AG09309 (cell line): Measurements from ENCODE around the gene TRIP13.

Source experiments
- DNase-seq: peaks from one replicate; pipeline ENCODE4 v3.0.0-alpha.2; 2010; ENCODE audit warnings: low read depth
- H3K4me3 ChIP-seq: 2 replicates; pipeline ENCODE4 v1.5.1; 2011; ENCODE audit warnings: mild to moderate bottlenecking, low read depth, low read length, moderate library complexity; ENCODE audit not compliant: control insufficient read depth
- CTCF ChIP-seq: IDR thresholded peaks from 2 replicates; pipeline ENCODE4 v1.5.1; 2011; ENCODE audit warnings: mild to moderate bottlenecking, low read depth, low read length, inconsistent platforms; ENCODE audit not compliant: insufficient read depth, control insufficient read depth; ENCODE audit errors: missing control alignments

TRIP13 gene

GRCh38 chr5:891837-892393, 769 bp upstream of the TRIP13 start:
- no peak for DNase-seq
- no peak for TF ChIP-seq CTCF
- H3K4me3 ChIP-seq, result peak overlapping the region; percentile 92

GRCh38 chr5:893137-893506, 438 bp downstream of the TRIP13 start:
- peak overlapping the region; percentile 78 for H3K4me3 ChIP-seq
- no peak for DNase-seq
- no peak for TF ChIP-seq CTCF

- no peak for DNase-seq
- no peak for TF ChIP-seq CTCF
- peak overlapping the region; percentile 78 for H3K4me3 ChIP-seq
Measured at GRCh38 chr5:893711-894110, 1.0 kb downstream of the TRIP13 start.

GRCh38 chr5:900781-901180, 8.1 kb downstream of the TRIP13 start:
- no peak overlapping the region for H3K4me3 ChIP-seq
- no peak for DNase-seq
- TF ChIP-seq CTCF, result no peak

GRCh38 chr5:902129-902916, 9.6 kb downstream of the TRIP13 start:
- H3K4me3 ChIP-seq, result no peak overlapping the region
- TF ChIP-seq CTCF, result no peak
- no peak for DNase-seq

- no peak for TF ChIP-seq CTCF
- H3K4me3 ChIP-seq, result no peak overlapping the region
- no peak for DNase-seq
Measured at GRCh38 chr5:903756-904096, 11.0 kb downstream of the TRIP13 start.
